ENCODE measurements around the gene MAGEA4.

MAGEA4 gene

DNA sequence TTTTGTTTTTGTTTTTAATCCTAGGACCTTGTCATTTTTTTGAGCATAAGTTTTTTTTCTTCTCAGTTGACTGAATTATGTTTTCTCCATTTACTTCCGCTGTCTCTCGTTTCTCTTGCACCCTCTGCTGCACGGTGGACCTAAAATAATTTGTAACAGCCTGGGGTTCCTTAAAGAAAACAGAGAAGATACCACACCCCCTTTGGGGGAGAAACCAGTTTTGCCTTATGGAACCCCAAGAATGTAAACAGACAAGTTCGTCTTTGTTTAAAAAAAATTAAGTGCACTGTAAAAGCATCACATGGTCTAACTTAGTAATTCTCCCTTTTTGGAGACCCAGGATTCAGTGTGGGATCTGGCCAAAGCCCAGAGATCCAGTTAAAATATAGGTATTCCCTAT, 32.8 kb upstream of the MAGEA4 start:
- H3K4me3 ChIP-seq (ENCODE audit: low read depth, low read length) = no peak overlapping the region
- no peak for TF ChIP-seq MYC (IDR thresholded peaks at IDR 0.05; ENCODE audit: low read depth, low read length)
- TF ChIP-seq, protein P1, sequence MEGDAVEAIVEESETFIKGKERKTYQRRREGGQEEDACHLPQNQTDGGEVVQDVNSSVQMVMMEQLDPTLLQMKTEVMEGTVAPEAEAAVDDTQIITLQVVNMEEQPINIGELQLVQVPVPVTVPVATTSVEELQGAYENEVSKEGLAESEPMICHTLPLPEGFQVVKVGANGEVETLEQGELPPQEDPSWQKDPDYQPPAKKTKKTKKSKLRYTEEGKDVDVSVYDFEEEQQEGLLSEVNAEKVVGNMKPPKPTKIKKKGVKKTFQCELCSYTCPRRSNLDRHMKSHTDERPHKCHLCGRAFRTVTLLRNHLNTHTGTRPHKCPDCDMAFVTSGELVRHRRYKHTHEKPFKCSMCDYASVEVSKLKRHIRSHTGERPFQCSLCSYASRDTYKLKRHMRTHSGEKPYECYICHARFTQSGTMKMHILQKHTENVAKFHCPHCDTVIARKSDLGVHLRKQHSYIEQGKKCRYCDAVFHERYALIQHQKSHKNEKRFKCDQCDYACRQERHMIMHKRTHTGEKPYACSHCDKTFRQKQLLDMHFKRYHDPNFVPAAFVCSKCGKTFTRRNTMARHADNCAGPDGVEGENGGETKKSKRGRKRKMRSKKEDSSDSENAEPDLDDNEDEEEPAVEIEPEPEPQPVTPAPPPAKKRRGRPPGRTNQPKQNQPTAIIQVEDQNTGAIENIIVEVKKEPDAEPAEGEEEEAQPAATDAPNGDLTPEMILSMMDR (IDR thresholded peaks at IDR 0.05; ENCODE audit: low read depth, low read length) = no peak
- no peak for TF ChIP-seq POLR2A (IDR thresholded peaks at IDR 0.05; ENCODE audit: extremely low read depth, insufficient read length)
- TF ChIP-seq, protein P2, sequence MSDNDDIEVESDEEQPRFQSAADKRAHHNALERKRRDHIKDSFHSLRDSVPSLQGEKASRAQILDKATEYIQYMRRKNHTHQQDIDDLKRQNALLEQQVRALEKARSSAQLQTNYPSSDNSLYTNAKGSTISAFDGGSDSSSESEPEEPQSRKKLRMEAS (IDR thresholded peaks at IDR 0.05; ENCODE audit: low read depth, low read length) = no peak
- DNase-seq (ENCODE audit: low read depth) = no peak

DNA sequence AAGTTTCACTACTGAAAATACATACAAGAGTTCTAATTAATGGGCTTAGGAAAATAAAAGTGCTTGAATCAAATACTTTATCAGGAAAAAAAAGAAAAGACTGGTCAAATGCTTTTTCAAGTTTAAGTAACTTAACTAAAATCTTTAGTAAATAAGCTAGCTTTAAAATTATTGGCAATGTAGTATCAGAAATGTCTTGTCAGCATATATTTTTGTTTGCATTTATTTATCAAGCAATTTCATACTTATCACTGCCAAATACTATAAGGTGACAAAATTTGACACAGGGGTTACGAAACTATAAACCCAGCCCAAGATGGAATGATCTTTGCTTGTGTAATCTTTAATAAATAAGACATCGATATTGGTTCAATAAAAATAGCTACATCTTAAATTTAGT, 31.8 kb upstream of the MAGEA4 start:
- no peak for DNase-seq (ENCODE audit: low read depth)
- H3K4me3 ChIP-seq (ENCODE audit: low read depth, low read length) = no peak overlapping the region
- TF ChIP-seq POLR2A (IDR thresholded peaks at IDR 0.05; ENCODE audit: extremely low read depth, insufficient read length) (no peak), MYC (IDR thresholded peaks at IDR 0.05; ENCODE audit: low read depth, low read length) (no peak)
- TF ChIP-seq, protein P1 (IDR thresholded peaks at IDR 0.05; ENCODE audit: low read depth, low read length) = no peak
- TF ChIP-seq, protein P2 (IDR thresholded peaks at IDR 0.05; ENCODE audit: low read depth, low read length) = no peak

DNA sequence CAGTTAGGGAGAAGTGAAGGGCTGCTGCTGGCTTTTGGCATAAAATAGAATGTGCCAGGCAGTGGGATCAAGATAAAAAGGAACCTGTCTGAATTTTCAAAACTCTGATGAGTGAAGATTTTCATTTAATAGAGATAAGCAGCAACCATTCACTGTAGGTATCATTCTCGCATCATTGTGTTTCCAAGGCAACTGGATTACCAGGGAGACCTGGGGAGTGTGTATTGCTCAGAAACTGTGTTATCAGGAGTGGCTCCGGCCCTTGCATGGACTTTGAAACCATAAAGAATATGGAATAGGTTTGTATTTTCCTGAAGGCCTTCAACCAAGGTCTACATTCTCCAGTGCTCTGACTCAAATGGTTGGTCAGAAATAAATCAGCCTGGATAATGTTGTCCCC, 23.3 kb upstream of the MAGEA4 start:
- DNase-seq (ENCODE audit: low read depth) = no peak
- H3K4me3 ChIP-seq (ENCODE audit: low read depth, low read length) = no peak overlapping the region
- no peak for TF ChIP-seq MYC (IDR thresholded peaks at IDR 0.05; ENCODE audit: low read depth, low read length)
- TF ChIP-seq, protein P2 (IDR thresholded peaks at IDR 0.05; ENCODE audit: low read depth, low read length) = no peak
- TF ChIP-seq, protein P1 (IDR thresholded peaks at IDR 0.05; ENCODE audit: low read depth, low read length) = no peak
- TF ChIP-seq POLR2A (IDR thresholded peaks at IDR 0.05; ENCODE audit: extremely low read depth, insufficient read length) = no peak

DNA sequence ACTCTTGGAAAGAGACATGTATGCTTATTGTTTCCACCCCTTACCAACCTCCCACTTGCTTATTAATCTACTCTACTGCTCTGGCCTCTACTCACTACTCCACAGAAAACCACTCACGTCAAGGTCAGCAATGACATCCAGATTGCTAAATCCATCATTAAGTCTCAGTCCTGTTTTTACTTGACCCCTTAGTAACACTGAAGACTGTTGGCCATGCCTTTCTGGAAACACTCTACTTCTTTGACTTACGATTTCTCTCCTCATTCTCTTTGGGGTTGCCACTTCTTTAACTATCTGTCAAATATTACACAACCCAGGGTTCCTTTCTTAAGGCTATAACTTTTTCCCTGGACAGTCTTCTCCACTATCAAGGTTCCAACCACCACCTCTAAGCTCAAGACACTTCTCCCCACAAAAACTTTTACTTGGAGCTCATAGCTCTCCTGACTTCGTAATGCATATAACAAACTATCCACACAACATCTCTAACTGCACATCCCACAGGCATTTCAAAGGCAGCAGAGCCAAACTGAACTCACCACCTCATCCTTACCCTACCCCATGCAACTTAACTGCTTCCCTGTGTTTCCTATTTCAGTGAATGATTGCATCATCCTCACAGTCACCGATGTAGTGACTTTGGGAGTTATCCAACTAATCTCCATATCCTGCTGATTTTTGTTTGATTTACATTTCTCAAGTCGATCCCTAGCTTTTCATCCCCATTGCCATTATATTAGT, 15.8 kb upstream of the MAGEA4 start:
- no peak overlapping the region for H3K4me3 ChIP-seq (ENCODE audit: low read depth, low read length)
- TF ChIP-seq, protein P2 (IDR thresholded peaks at IDR 0.05; ENCODE audit: low read depth, low read length) = no peak
- no peak for TF ChIP-seq MYC (IDR thresholded peaks at IDR 0.05; ENCODE audit: low read depth, low read length)
- no peak for TF ChIP-seq POLR2A (IDR thresholded peaks at IDR 0.05; ENCODE audit: extremely low read depth, insufficient read length)
- TF ChIP-seq, protein P1 (IDR thresholded peaks at IDR 0.05; ENCODE audit: low read depth, low read length) = no peak
- DNase-seq (ENCODE audit: low read depth) = no peak

DNA sequence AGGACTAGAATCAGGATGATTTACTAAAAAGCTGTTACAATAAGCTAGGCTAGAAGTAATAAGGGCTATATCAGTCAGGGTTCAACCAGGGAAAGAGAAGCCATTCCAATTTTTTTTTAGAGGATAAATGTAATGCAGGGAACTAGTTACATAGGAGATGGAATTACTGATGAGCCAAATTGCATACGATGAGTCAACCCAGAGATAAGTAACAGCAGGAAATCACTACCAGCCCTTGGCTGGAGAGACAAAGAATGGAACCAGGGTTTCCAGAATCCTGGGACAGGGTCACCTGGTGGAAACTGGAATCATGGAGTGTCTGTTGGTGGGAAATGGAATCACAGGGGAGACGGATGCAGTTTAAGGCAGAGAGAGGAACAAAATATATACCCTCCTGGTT, 13.1 kb upstream of the MAGEA4 start:
- no peak for TF ChIP-seq MYC (IDR thresholded peaks at IDR 0.05; ENCODE audit: low read depth, low read length)
- TF ChIP-seq, protein P2 (IDR thresholded peaks at IDR 0.05; ENCODE audit: low read depth, low read length) = no peak
- no peak for DNase-seq (ENCODE audit: low read depth)
- no peak overlapping the region for H3K4me3 ChIP-seq (ENCODE audit: low read depth, low read length)

DNA sequence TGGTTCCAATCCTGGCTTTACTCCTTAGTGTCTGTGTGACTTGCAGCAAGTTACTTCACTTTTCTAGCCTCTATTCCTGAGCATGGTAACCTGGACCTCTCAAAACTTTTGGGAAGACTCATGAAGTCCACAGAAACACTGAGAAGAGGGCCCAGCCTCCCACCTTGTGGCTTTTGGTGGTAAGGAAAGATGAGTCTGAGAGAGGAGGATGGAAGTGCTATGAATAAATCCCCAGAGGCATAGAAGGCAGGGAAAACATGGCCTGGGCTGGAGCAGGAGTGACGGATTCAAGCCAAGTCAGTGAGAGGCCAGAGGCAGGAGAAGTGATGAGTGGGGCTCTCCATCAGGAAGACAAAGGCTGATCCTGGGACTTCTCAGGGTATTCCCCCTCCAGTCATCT, 10.9 kb upstream of the MAGEA4 start:
- DNase-seq (ENCODE audit: low read depth) = no peak
- H3K4me3 ChIP-seq (ENCODE audit: low read depth, low read length) = no peak overlapping the region
- TF ChIP-seq POLR2A (IDR thresholded peaks at IDR 0.05; ENCODE audit: extremely low read depth, insufficient read length) (no peak), MYC (IDR thresholded peaks at IDR 0.05; ENCODE audit: low read depth, low read length) (no peak)
- TF ChIP-seq, protein P2 (IDR thresholded peaks at IDR 0.05; ENCODE audit: low read depth, low read length) = no peak
- TF ChIP-seq, protein P1 (IDR thresholded peaks at IDR 0.05; ENCODE audit: low read depth, low read length) = no peak

Data from NB4 (cell line).